Common myeloid progenitor, CD34-positive (primary cell): ENCODE measurements around the gene ARHGAP4.

Source experiments
- CTCF ChIA-PET: fragments of 350-600 bp; sonication (Branson Sonifier 250); formaldehyde crosslinking; loops from one replicate; lab custom pipeline; 2021; ENCODE audit warnings: antibody characterized with exemption; lab: Charles Lee
- POLR2A ChIA-PET: fragments of 350-600 bp; sonication (Branson Sonifier 250); formaldehyde crosslinking; loops from one replicate; lab custom pipeline; 2021; ENCODE audit warnings: antibody characterized with exemption; lab: Charles Lee
- DNase-seq, 3 donors: peaks; one replicate each; pipeline versions ENCODE4 v3.0.0 to v3.0.0-alpha.2; 2013
- H3K27ac ChIP-seq, 2 experiments: 1 replicate in 1 of 2; 2 replicates in 1 of 2; pipeline ENCODE4 v1.7.0; 2013; ENCODE audit warnings: inconsistent platforms in 2 of 2, low read length in 2 of 2, mild to moderate bottlenecking in 2 of 2, low read depth in 1 of 2, moderate library complexity in 1 of 2; ENCODE audit not compliant: severe bottlenecking in 2 of 2, insufficient read depth in 1 of 2, poor library complexity in 1 of 2
- H3K27me3 ChIP-seq, 5 experiments: replicated peaks in 2 of 5; 1 replicate in 3 of 5; 2 replicates in 2 of 5; pipeline versions ENCODE4 v1.6.1 to v1.7.0; 2013; ENCODE audit warnings: low read length in 4 of 5, mild to moderate bottlenecking in 2 of 5, moderate library complexity in 2 of 5, inconsistent platforms in 1 of 5; ENCODE audit not compliant: insufficient read depth in 5 of 5, control insufficient read depth in 4 of 5
- H3K36me3 ChIP-seq, 4 experiments: 1 replicate in 2 of 4; 2 replicates in 2 of 4; pipeline versions ENCODE4 v1.6.1 to v1.7.0; 2013; ENCODE audit warnings: low read length in 3 of 4, control low read depth in 1 of 4, mild to moderate bottlenecking in 1 of 4; ENCODE audit not compliant: control insufficient read depth in 4 of 4, insufficient read depth in 4 of 4
- H3K4me1 ChIP-seq, 4 experiments: 1 replicate in 3 of 4; 2 replicates in 1 of 4; pipeline versions ENCODE4 v1.6.1 to v1.7.1; 2013; ENCODE audit warnings: low read length in 3 of 4, mild to moderate bottlenecking in 3 of 4, control low read depth in 1 of 4, inconsistent platforms in 1 of 4, moderate library complexity in 1 of 4; ENCODE audit not compliant: control insufficient read depth in 4 of 4, insufficient read depth in 4 of 4; ENCODE audit errors: control extremely low read depth in 1 of 4
- H3K4me3 ChIP-seq, 7 experiments: 1 replicate in 4 of 7; 2 replicates in 3 of 7; pipeline versions ENCODE4 v1.5.1 to v1.7.0; 2013; ENCODE audit warnings: mild to moderate bottlenecking in 7 of 7, low read length in 6 of 7, moderate library complexity in 6 of 7, inconsistent platforms in 2 of 7, low read depth in 2 of 7, control low read depth in 1 of 7; ENCODE audit not compliant: insufficient read depth in 4 of 7, control insufficient read depth in 1 of 7; ENCODE audit errors: extremely low read depth in 1 of 7
- H3K9me3 ChIP-seq, 5 experiments: 1 replicate in 4 of 5; 2 replicates in 1 of 5; pipeline versions ENCODE4 v1.6.1 to v1.7.1; 2013; ENCODE audit warnings: low read length in 4 of 5, mild to moderate bottlenecking in 2 of 5, inconsistent platforms in 1 of 5, low read depth in 1 of 5, moderate library complexity in 1 of 5; ENCODE audit not compliant: control insufficient read depth in 4 of 5, insufficient read depth in 2 of 5; ENCODE audit errors: control extremely low read depth in 1 of 5
- WGBS: methylation state at CpG from one replicate; pipeline ENCODE4 v1.1.5; 2013; ENCODE audit not compliant: insufficient coverage; 5-methylcytosine and 5-hydroxymethylcytosine counted together

Gene ARHGAP4

DNA sequence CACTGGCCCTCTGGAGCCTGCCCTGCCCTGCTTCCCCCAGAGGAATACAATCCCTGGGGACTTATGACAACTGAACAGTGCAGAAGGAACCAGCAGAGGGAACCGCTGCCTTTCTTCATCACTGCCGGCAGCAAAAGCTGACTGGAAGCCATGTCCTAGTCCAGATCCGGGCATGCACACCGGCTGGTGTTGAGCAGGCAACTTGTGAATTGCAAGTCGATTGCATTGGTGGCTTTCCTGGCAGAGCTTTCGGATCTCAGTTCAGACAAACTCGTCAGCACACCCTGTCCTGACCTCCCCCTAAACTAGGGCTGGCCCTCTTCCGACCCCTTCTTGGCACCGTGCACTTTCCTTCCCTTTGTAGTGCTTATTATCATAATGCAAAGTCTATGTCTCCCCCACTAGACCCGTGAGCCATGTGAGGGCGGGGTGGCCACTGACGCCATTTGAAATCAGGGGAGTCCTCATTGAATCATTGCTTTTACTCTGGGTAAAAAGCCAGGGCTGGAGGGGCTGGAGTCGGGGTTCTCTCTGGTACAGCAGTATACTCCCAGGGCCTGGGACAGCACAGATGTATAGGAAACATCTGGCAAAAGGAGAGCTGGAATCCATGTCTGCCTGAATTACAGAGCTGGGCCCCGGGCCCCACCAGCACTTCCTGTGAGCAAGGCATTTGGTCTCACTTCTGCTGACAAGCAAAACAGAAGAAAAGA, 1.8 kb downstream of the ARHGAP4 start:
- CTCF ChIA-PET = interaction anchor here (1.0 to 19.1 kb wide), 13 partner anchors 9 to 162 kb away, joined by 3 to 482 read pairs (median 5); partner anchors contain the start of genes HCFC1 and RENBP
- H3K36me3 ChIP-seq = peaks cover 0 to 23% (median 10%) of the 10 kb centered on the region in 4 experiments
- H3K4me1 ChIP-seq = peaks cover 9 to 70% (median 66%) of the 10 kb centered on the region in 4 experiments
- H3K27ac ChIP-seq = peak overlapping the region in 1 of 2 experiments; percentile 79
- DNase-seq = peak in 2 of 3 donors; percentile 74 to 77
- 33% methylated on average over 13 of the region's 14 CpGs for WGBS
- POLR2A ChIA-PET = interaction anchor here (1.1 to 3.2 kb wide), 3 partner anchors 11 to 23 kb away, joined by 3 to 20 read pairs (median 3); no protein-coding TSS in a partner anchor
- H3K27me3 ChIP-seq = peaks cover 0 to 18% (median 0%) of the 10 kb centered on the region in 5 experiments
- peak overlapping the region in 6 of 7 experiments; percentile 64 to 82 (median 72) for H3K4me3 ChIP-seq
- no peaks in the 10 kb centered on the region for H3K9me3 ChIP-seq

DNA sequence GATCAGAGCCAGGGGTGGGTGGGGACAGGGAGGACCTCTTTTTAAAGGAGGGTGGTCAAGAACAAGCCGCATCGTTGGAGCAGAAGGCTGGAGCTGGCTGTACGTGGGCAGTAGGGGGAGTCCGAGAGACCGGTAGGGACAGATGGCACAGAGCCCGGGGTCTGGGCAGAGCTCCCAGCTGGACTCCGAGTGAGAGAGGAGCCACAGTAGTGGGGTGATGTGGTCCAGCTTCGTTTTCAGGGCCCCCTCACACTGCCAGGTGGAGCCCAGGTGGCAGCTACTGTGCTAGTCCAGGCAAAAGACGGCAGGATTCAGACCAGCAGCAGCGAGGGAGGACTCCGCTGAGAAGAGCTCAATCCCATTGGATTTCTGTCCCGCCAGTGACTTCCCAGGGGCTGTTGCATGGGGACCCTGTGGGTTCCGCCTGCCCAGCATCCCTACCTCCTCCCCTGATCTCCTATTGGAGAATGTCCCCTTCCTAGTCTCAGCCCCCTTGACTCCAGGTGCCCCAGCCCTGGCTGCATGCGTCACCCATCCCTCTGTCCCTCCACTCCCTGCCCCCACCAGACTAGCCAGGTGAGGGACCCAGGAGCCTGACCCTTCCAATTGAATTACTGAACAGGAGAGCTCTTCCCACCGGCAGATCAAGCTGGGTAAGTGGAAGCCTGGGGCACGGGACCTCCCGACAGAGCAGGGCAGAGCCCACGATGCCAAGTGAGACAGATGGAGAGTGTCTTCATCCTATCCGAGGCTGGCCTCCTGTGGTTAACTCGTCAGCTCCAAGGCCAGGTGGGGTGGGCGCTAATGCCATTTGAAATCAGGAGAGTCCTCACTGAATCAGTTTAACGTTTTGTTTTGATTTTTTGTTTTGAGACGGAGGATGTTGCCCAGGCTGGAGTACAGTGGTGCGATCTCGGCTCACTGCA, 2.9 kb downstream of the ARHGAP4 start:
- H3K4me1 ChIP-seq = peaks cover 9 to 66% (median 57%) of the 10 kb centered on the region in 4 experiments
- WGBS = 62% methylated on average over 22 of the region's 25 CpGs
- CTCF ChIA-PET = interaction anchor here (1.0 to 19.1 kb wide), 9 partner anchors 10 to 160 kb away, joined by 3 to 482 read pairs (median 10); partner anchors contain the start of genes PLXNB3 and RENBP
- DNase-seq = no peak
- POLR2A ChIA-PET = interaction anchor here (0.6 to 3.2 kb wide), 6 partner anchors 12 to 489 kb away, joined by 3 to 20 read pairs (median 4); partner anchors contain the start of gene RENBP
- H3K36me3 ChIP-seq = peaks cover 0 to 31% (median 16%) of the 10 kb centered on the region in 4 experiments
- no peaks in the 10 kb centered on the region for H3K9me3 ChIP-seq
- H3K27ac ChIP-seq = no peak overlapping the region
- H3K4me3 ChIP-seq = peak overlapping the region in 4 of 7 experiments; percentile 17 to 58 (median 34)
- peaks cover 0 to 21% (median 0%) of the 10 kb centered on the region in 5 experiments for H3K27me3 ChIP-seq

GRCh38 chrX:153921511-153922446, 4.3 kb downstream of the ARHGAP4 start:
- H3K4me1 ChIP-seq = peaks cover 9 to 55% (median 47%) of the 10 kb centered on the region in 4 experiments
- ChIA-PET POLR2A (no interaction called here), CTCF (interaction anchor here (1.3 to 19.1 kb wide), 7 partner anchors 10 to 169 kb away, joined by 3 to 482 read pairs (median 11); partner anchors contain the start of gene RENBP)
- peak overlapping the region in 4 of 7 experiments; percentile 31 to 55 (median 36) for H3K4me3 ChIP-seq
- H3K9me3 ChIP-seq = no peaks in the 10 kb centered on the region
- no peak overlapping the region for H3K27ac ChIP-seq
- no peak for DNase-seq
- peaks cover 0 to 39% (median 19%) of the 10 kb centered on the region in 4 experiments for H3K36me3 ChIP-seq
- WGBS = 69% methylated on average over 32 of the region's 40 CpGs
- H3K27me3 ChIP-seq = peaks cover 0 to 21% (median 0%) of the 10 kb centered on the region in 5 experiments

DNA sequence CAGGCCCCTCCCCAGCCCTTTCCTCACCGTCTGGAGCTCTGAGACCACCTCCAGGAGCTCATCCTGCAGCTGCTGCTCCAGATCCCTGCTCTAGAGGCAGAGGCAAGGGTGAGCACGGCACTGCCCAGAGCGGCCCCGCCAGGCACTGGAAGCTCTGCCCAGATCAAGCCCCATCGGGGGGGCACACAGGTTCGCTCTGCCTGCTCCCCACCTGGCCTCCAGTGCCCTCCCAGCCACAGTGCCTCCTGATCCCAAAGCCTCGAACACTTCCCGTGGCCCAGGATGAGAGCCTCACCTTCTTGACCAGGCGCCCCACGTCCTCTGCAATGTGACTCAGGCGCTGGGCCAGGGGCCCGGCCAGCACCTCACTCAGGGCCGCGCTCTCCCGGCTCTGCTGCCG, 5.0 kb downstream of the ARHGAP4 start:
- Histone ChIP-seq H3K36me3 (peaks cover 0 to 44% (median 22%) of the 10 kb centered on the region in 4 experiments), H3K4me3 (no peak overlapping the region), H3K4me1 (peaks cover 9 to 48% (median 43%) of the 10 kb centered on the region in 4 experiments), H3K27me3 (peaks cover 0 to 21% (median 0%) of the 10 kb centered on the region in 5 experiments), H3K27ac (no peak overlapping the region), H3K9me3 (no peaks in the 10 kb centered on the region)
- POLR2A ChIA-PET = no interaction called here
- WGBS = 92% methylated on average over 15 of the region's 16 CpGs
- DNase-seq = no peak
- CTCF ChIA-PET = interaction anchor here (1.3 to 19.1 kb wide), 3 partner anchors 9 to 168 kb away, joined by 3 to 482 read pairs (median 19); partner anchors contain the start of gene RENBP

- POLR2A ChIA-PET = no interaction called here
- peaks cover 9 to 42% (median 38%) of the 10 kb centered on the region in 4 experiments for H3K4me1 ChIP-seq
- no peak overlapping the region for H3K4me3 ChIP-seq
Measured at GRCh38 chrX:153920546-153920945, 5.5 kb downstream of the ARHGAP4 start.

More at GRCh38 chrX:153920546-153920945, 5.5 kb downstream of the ARHGAP4 start:
- Histone ChIP-seq H3K36me3 (peaks cover 0 to 49% (median 24%) of the 10 kb centered on the region in 4 experiments), H3K27me3 (peaks cover 0 to 21% (median 0%) of the 10 kb centered on the region in 5 experiments), H3K9me3 (no peaks in the 10 kb centered on the region), H3K27ac (no peak overlapping the region)
- 94% methylated on average over 13 of the region's 14 CpGs for WGBS
- DNase-seq = no peak
- CTCF ChIA-PET = interaction anchor here (1.3 to 19.1 kb wide), 3 partner anchors 8 to 168 kb away, joined by 3 to 482 read pairs (median 19); partner anchors contain the start of gene RENBP
